GM19438 (cell line): ENCODE results near the gene GAS1.

Source experiments
- ATAC-seq: cut with Tn5 transposase; IDR thresholded peaks from one replicate; pipeline ENCODE4 v1.9.1; 2021; ENCODE audit warnings: low read depth; ENCODE audit not compliant: unreplicated experiment

Gene GAS1

GRCh38 chr9:86947146-86948073 is at the start of gene GAS1:
Gene GAS1, minus strand, starts transcription at chr9:86947506. Its CDS starts 727 bp downstream, at chr9:86946779.
- ATAC-seq: peak; percentile 59

- ATAC-seq: no peak
These were observed 46.9 kb upstream of the GAS1 start for GRCh38 chr9:86994231-86994630.

GRCh38 chr9:86993830-86994229 is 46.5 kb upstream of the GAS1 start:
- no peak for ATAC-seq

DNA sequence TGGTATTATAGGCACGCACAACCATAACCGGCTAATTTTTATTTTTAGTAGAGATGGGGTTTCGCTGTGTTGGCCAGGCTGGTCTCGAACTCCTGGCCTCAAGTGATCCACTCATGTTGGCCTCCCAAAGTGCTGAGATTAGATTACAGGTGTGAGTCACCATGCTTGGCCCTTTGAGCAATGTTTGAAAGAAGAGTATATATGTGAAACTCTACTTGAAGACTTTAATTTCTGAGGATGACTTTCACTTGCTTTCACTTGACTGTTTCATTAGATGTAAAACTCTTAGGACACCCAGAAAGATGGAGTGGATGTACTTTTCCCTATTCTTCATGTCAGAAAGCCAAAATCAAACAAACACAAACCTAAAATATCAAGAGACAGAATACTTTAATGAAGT is 43.8 kb upstream of the GAS1 start:
- no peak for ATAC-seq

- ATAC-seq: no peak
These were observed 43.0 kb upstream of the GAS1 start for GRCh38 chr9:86990290-86990689.

GRCh38 chr9:86987900-86988299 is 40.6 kb upstream of the GAS1 start:
- ATAC-seq: no peak

DNA sequence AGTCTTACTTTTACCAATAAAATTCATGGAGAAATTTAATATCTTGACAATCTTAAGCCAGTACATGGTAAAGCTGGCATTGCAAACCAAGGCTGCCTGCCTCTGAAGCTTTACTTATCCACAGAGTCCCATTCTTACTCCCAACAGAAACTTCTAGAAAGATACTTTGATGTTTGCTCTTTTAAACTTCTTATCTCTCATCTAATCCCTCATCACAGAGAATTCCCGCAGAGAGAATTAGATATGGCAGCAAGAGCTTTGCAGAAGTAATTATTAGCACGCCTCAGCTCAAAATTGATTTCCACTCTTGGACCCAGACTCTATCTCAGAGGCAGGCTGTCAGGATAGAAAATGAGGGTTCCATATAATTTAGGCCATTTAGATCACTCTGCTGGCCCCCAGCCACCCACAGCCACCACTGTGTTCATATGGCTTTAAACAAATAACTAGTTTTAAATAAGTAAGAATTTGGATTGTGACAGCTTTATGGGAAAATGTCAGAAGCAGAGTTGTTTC is 37.9 kb upstream of the GAS1 start:
- no peak for ATAC-seq

- ATAC-seq: no peak
These were observed 36.4 kb upstream of the GAS1 start for GRCh38 chr9:86983620-86984259.

DNA sequence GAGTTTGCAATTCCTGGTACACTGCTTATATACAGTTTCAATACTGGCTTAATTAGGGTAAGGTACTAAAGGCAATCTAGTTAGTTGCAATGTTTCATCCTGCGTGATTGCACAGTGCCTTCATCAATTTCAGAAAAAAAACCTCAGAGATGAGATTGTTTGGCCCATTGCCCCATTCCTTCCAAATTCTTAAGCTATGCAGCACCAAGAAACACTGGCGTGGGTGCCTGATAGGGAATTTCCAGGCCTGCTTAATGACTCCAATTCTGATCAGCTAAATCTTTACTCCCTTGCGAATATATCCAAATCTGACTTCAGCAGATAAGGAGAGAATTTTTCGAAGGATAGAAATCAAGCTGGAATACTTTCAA is 35.9 kb upstream of the GAS1 start:
- no peak for ATAC-seq

DNA sequence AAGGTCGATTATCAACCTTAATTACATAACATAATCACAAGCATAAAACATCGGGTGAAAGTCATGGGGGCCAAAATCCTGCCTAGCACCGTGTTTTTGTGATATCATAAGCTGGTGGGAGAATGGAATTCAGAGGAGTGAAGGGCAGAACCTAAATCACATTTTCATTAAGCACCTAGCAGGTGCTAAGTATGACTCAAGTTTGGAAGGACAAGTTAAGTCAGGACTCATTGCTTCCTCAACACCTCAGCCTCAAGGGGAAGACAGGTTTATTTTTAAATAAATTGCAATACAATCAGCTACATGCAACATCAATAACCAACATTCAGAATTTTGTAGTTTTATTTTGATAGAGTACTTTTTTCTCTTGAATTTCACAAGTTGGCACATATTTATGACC is 33.5 kb upstream of the GAS1 start:
- no peak for ATAC-seq

GRCh38 chr9:86979657-86980056 is 32.4 kb upstream of the GAS1 start:
- ATAC-seq: no peak

- no peak for ATAC-seq
These were observed 31.7 kb upstream of the GAS1 start for GRCh38 chr9:86978922-86979474.

DNA sequence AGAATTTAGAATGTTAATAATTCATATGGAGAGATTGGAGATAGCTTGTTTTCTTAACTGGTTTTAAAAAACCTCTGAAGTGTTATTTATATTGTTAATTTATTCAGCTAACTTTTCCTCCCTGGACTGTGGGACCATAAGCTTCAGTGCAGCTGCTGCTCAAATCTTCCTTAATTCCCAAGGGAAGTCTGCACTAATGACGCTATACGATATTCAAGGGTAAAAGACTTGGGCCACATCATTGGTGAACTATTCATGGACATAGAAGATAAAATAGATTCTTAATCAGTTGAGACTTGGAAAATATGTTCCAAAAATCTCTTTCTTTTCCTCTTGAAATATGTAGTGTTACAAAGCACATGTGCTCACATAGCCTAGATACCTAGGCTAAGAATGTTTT is 31.1 kb upstream of the GAS1 start:
- ATAC-seq: no peak

GRCh38 chr9:86977205-86977835 is 30.0 kb upstream of the GAS1 start:
- no peak for ATAC-seq

DNA sequence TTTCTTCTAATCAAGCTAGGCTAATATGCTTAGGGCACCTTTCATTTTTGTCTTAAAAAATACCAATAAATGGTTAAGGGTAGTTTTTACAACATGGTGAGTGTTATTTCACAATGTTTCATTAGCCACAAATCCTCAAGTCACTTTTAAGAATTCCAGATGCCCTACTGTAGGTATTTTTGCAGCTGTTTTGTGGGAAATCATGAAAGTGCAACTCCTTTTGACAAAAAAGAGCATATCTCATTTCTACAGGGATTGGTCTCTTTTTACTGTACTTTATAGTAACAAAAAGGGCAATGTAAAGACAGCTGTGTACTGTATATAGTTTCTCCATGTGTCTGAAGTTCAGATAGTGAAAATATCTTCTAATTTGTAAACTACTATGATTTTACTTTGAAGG is 28.3 kb upstream of the GAS1 start:
- ATAC-seq: no peak

GRCh38 chr9:86975036-86975435 is 27.7 kb upstream of the GAS1 start:
- ATAC-seq: no peak

DNA sequence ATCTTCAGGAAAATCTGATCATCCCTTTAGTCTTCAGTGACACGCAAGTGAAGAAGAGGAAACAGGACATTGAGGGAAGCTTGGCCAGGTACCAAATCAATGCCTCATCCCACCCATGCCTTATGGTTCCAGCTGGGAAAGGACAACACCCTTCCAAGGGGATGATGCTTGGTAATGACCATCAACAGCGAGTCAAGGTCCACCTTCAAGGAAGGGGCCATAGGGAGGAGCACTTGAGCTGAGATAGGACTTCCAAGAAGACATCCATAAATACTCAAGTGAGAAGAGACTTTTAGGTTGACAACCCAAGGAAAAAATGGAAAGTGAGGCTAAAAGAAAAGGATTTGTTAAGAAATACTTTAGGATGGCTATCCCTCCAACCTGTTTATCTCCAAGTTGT is 27.1 kb upstream of the GAS1 start:
- ATAC-seq: no peak

GRCh38 chr9:86971742-86972141 is 24.4 kb upstream of the GAS1 start:
- ATAC-seq: no peak

DNA sequence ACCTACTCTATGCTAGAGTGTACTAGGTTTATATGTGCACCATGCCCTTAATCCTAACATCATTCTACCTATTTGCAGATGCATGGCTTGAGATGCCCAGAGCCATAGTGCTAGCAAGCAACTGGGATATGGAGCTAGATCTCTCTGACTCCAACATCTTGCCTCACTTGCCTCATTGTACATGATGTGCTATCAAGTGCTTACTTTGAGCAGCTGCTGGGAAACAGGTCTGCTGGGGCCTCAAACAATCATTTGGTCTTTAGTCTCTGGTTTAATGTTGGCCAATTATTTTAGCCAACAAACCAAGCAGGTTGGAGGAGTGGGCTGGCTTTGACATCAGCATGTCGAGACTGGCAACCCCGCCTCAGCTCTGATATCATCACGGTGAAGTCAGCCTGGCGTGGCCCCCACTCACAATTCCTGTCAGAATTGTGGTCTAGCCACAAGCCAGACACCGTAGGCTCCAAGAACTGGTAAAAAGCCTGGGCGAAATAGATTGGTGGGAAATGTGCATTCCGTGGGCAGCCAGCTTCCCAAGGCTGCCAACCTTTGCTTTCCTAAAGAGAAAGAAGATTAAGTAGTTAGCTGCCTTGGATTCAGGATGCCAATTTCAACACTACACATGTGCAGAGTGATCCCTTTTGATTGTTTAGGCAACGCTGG is 21.1 kb upstream of the GAS1 start:
- no peak for ATAC-seq

DNA sequence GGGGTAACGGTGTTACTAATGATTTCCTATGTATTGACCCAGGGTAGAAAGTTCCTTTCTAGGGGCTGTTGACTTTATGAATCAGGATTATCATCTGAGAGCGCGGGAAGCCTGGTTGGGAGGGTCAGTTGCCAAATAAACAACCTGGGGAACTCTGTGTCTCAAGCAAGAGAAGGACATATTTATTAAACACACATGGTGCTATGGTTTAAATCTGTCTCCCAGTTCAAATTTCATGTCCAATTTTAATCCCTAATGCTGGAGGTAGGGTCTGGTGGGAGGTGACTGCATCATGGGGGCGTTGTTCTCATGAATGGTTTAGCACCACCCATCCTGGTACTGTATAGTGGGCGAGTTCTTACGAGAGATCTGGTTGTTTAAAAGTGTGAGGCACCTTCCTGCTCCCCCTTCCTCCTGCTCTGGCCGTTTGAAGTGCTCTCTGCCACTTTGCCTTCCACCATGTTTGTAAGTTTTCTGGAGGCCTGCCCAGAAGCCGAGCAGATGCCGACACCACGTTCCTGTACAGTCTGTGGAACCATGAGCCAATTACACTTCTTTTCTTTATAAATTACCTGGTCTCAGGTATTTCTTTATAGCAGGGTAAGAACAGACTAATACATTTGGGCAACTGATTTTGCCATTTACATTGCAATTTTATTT is 19.7 kb upstream of the GAS1 start:
- no peak for ATAC-seq
